HepG2 (cell line): ENCODE data around the gene LRRTM3.

Source experiments
- CBFB ChIP-seq: sonication (generic); formaldehyde crosslinking; IDR thresholded peaks from 2 replicates; pipeline ENCODE4 v1.4.0; 2020; ENCODE audit warnings: missing genetic modification reagents
- CEBPB ChIP-seq: IDR thresholded peaks from 2 replicates; pipeline ENCODE4 v1.6.1; 2011; ENCODE audit warnings: low read depth, low read length, improper control_type of control experiment, borderline replicate concordance
- CEBPZ ChIP-seq: IDR thresholded peaks from 2 replicates; pipeline ENCODE4 v1.6.1; 2012; ENCODE audit warnings: low read length, improper control_type of control experiment
- CHD2 ChIP-seq: IDR thresholded peaks from 2 replicates; pipeline ENCODE4 v1.6.1; 2011; ENCODE audit warnings: low read depth, low read length, improper control_type of control experiment
- FOSL1 ChIP-seq: sonication (generic); formaldehyde crosslinking; IDR thresholded peaks from 2 replicates; pipeline ENCODE4 v1.9.0; 2021; ENCODE audit warnings: missing genetic modification reagents, borderline replicate concordance
- HNF1B ChIP-seq: sonication (generic); formaldehyde crosslinking; IDR thresholded peaks from 2 replicates; pipeline ENCODE4 v1.5.1; 2020; ENCODE audit warnings: mild to moderate bottlenecking, moderate library complexity, missing genetic modification reagents
- JUN ChIP-seq: sonication (generic); formaldehyde crosslinking; IDR thresholded peaks from 2 replicates; pipeline ENCODE4 v1.4.0; 2020; ENCODE audit warnings: mild to moderate bottlenecking, missing genetic modification reagents
- NFYC ChIP-seq: IDR thresholded peaks from 2 replicates; pipeline ENCODE4 v1.6.1; 2016; ENCODE audit warnings: missing genetic modification reagents, missing compliant biosample characterization
- THAP7 ChIP-seq: sonication (generic); formaldehyde crosslinking; IDR thresholded peaks from 2 replicates; pipeline ENCODE4 v1.8.1; 2023; ENCODE audit warnings: mild to moderate bottlenecking, missing genetic modification reagents
- USF2 ChIP-seq, 2 experiments: sonication (generic) in 1 of 2; formaldehyde crosslinking in 1 of 2; IDR thresholded peaks; 2 replicates each; pipeline versions ENCODE4 v1.5.1 to v1.6.1; 2011 to 2020; ENCODE audit warnings: borderline replicate concordance in 1 of 2, low read depth in 1 of 2, low read length in 1 of 2, mild to moderate bottlenecking in 1 of 2, missing genetic modification reagents in 1 of 2, moderate library complexity in 1 of 2
- ZNF746 ChIP-seq: sonication (generic); formaldehyde crosslinking; IDR thresholded peaks from 2 replicates; pipeline ENCODE4 v1.8.0; 2022; ENCODE audit warnings: mild to moderate bottlenecking, missing genetic modification reagents

GRCh38 chr10:67075491-67075971, 149.7 kb downstream of the LRRTM3 start:
- TF ChIP-seq JUN (CRISPR knock-in tag): no peak
- TF ChIP-seq CEBPB: no peak
- TF ChIP-seq NFYC: no peak
- no peak for TF ChIP-seq HNF1B (CRISPR knock-in tag)
- no peak for TF ChIP-seq FOSL1 (CRISPR knock-in tag)
- TF ChIP-seq CEBPZ: no peak
- TF ChIP-seq USF2 (IDR thresholded peaks at IDR 0.05; ENCODE audit: low read depth, low read length): no peak
- no peak for TF ChIP-seq USF2 (CRISPR knock-in tag; IDR thresholded peaks at IDR 0.05; ENCODE audit: borderline replicate concordance)
- no peak for TF ChIP-seq ZNF746 (CRISPR knock-in tag)
- no peak for TF ChIP-seq THAP7 (CRISPR knock-in tag)
- no peak for TF ChIP-seq CHD2
- no peak for TF ChIP-seq CBFB (CRISPR knock-in tag)
